Heart right ventricle (tissue), 16 donors: ENCODE measurements around the gene VSTM5. TPM values are rescaled to one million over a fixed set of nuclear protein-coding genes. Genes with fewer than 3 reads are reported as not detected.
A peak's percentile ranks its signal among the peaks of the same experiment; 100 is the strongest.

Experiments
- ATAC-seq, 8 donors: fragments of 200-7000 bp; cut with Tn5 transposase; one replicate each; pipeline ENCODE4 v1.9.1; 2020; ENCODE audit warnings: mild to moderate bottlenecking in 8 of 8, moderate library complexity in 8 of 8, moderate number of reproducible peaks in 1 of 8
- DNase-seq, 2 donors: peaks; one replicate each; pipeline ENCODE4 v3.0.0-alpha.2; 2020
- H3K27ac ChIP-seq, 10 donors: fragments of 200-600 bp; sonication (generic) in 2 of 10; one replicate each; pipeline versions ENCODE4 v1.5.0 to v1.8.0; 2020 to 2022; ENCODE audit warnings: mild to moderate bottlenecking in 3 of 10
- H3K27me3 ChIP-seq, 7 donors: fragments of 200-600 bp; one replicate each; pipeline ENCODE4 v1.8.0; 2021 to 2022; ENCODE audit warnings: mild to moderate bottlenecking in 2 of 7
- H3K36me3 ChIP-seq, 9 donors: fragments of 200-600 bp; sonication (generic) in 1 of 9; one replicate each; pipeline versions ENCODE4 v1.5.0 to v1.8.0; 2020 to 2022; ENCODE audit warnings: mild to moderate bottlenecking in 2 of 9
- H3K4me1 ChIP-seq, 9 donors: fragments of 200-600 bp; sonication (generic) in 1 of 9; one replicate each; pipeline versions ENCODE4 v1.5.0 to v1.8.0; 2020 to 2022; ENCODE audit warnings: mild to moderate bottlenecking in 4 of 9
- H3K4me3 ChIP-seq, 10 donors: fragments of 200-600 bp; sonication (generic) in 2 of 10; one replicate each; pipeline versions ENCODE4 v1.5.0 to v1.8.0; 2020 to 2022; ENCODE audit warnings: mild to moderate bottlenecking in 7 of 10, moderate library complexity in 2 of 10
- H3K9me3 ChIP-seq, 11 donors: fragments of 200-600 bp in 10 of 11; sonication (generic) in 2 of 11; one replicate each; pipeline versions ENCODE4 v1.5.0 to v1.8.0; 2013 to 2022; ENCODE audit warnings: mild to moderate bottlenecking in 2 of 11, control low read depth in 1 of 11, moderate library complexity in 1 of 11
- WGBS, 2 donors: extraction: QIAGEN DNeasy Blood & Tissue Kit; methylation state at CpG; one replicate each; pipeline ENCODE4 v1.1.7; 2013; ENCODE audit warnings: inconsistent platforms in 1 of 2; 5-methylcytosine and 5-hydroxymethylcytosine counted together
- intact Hi-C, 10 donors: fragments of 100-400 bp; cut with DNase I; formaldehyde crosslinking; loops; one replicate each; pipeline versions ENCODE4 v1.11.1 to v1.14.2; 2022
- polyA plus RNA-seq, 2 donors: library from polyadenylated mRNA; stranded (reverse); fragments of 200-250 nt; gene quantifications; one replicate each; pipeline ENCODE4 v1.2.3, GENCODE V29; 2013
- total RNA-seq, 10 donors: library from RNA; stranded (reverse); fragmentation: NEBNext Ultra II Directional in 3 of 10; extraction: Animal tissue kit (Norgen Biotek cat#: 25700) in 3 of 10; gene quantifications; one replicate each; pipeline versions ENCODE4 v1.2.1 to v1.2.4, GENCODE V29; 2021 to 2023
- TF ChIP-seq, protein P1 (sequence below), 9 donors: fragments of 200-600 bp; sonication (generic) in 2 of 9; IDR thresholded peaks; one replicate each; pipeline versions ENCODE4 v1.5.0 to v1.8.0; 2021 to 2022; ENCODE audit warnings: antibody characterized with exemption in 9 of 9, mild to moderate bottlenecking in 5 of 9, moderate library complexity in 1 of 9
- donor health status: Arrhythmogenic right ventricular cardiomyopathy.
- donor health status: ischemic (EF 13 %, LVEDD 7.1; RV severe dilation, severe dysfunction).
- donor health status: healthy with polysubstance abuse.
- donor health status: DM: no; HTN: yes; CAD: no.
- donor health status: DM: no; HTN: no; CAD: no.
- donor health status: ischemic (EF 25% LVEDD 6.9; RV normal size, moderate dysfunction).
- donor health status: ischemic (EF 25% LVEDD 5.7; RV mildly dilated, moderate dysfunction).
- donor health status: healthy.
- donor health status: DM: yes; HTN: yes; CAD: no.
- donor health status: Ischemic cardiomyopathy.
- donor health status: ischemic (EF 35%, LVEDD 5.7; RV mildly dilated, moderate dysfunction).
- donor health status: nonischemic (EF 11% LVEDD 7.7; RV severe dilation, severe dysfunction).
- donor health status: DM: yes; HTN: yes; CAD: no.
- donor health status: PGD.
- donor health status: ischemic (EF 29% LVEDD 5.4; RV normal size, mild dysfunction).
- donor health status: nonischemic (EF 23%, LVEDD 6.1; RV moderate dilation, normal function).

Gene VSTM5
- total and polyA plus RNA-seq, 12 donors = 0.06 to 0.37 (median 0.20) TPM; not detected in 5

DNA sequence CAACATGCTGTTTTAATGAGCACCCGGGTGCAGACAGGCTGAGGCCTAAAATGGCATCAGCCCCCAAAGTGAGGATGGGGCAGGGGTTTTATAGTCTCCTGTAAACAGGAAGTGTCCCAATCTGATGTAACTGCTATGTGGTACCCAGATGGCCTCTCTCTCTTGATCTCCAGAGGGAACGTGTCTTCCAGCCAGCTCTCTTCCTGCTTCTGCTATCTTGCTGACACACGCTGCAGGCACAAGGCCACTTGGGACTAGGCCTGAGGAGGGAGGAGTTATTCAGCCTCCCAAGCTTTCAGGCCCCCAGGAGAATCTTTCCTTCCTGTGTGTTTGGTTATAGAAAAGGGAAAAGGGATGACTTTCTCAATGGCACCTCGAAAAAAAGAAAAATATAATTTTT is 11.4 kb upstream of the VSTM5 start:
- H3K36me3 ChIP-seq = no peaks in the 10 kb centered on the region
- DNase-seq = peak; percentile 47
- WGBS, 2 donors = 42 to 46% methylated on average over 4 of the region's 4 CpGs

DNA sequence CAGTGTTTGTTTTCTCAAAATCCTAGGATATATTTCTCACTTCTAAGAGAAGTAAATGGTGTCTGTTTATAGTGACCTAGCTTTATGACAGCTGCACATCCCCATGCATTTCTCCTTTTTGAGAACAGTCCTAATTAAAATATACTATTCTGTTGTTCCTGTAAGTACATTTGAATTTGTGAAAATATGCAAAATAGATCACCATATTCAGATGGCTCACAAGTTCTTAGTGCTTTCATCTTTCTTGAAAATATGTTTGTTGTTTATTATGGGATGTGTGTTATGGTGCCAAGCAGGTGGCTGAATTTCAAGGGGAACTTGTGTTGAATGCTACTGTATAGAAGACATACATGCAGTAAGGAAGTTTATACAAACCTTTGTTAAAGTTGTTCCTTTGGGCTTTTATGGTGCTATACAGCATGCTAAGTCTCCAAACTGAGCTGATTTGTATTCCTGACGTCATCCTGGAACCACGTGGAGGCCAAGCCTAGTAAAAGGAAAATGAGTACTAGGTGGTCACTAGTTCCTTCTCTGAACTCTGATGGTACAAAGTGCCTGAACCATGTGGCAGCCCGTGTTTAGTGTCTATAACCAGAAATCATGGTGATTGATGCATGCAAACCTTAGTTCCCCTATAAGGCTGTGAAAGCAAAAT is 7.8 kb upstream of the VSTM5 start:
- no peaks in the 10 kb centered on the region for H3K9me3 ChIP-seq
- DNase-seq (no peak), ATAC-seq (peak in 2 of 8 donors; percentile 28 to 33)
- H3K27ac ChIP-seq = peak overlapping the region in 2 of 10 donors; percentile 45 to 51
- H3K4me1 ChIP-seq = peaks cover 0 to 28% (median 11%) of the 10 kb centered on the region in 9 donors
- TF ChIP-seq, protein P1, sequence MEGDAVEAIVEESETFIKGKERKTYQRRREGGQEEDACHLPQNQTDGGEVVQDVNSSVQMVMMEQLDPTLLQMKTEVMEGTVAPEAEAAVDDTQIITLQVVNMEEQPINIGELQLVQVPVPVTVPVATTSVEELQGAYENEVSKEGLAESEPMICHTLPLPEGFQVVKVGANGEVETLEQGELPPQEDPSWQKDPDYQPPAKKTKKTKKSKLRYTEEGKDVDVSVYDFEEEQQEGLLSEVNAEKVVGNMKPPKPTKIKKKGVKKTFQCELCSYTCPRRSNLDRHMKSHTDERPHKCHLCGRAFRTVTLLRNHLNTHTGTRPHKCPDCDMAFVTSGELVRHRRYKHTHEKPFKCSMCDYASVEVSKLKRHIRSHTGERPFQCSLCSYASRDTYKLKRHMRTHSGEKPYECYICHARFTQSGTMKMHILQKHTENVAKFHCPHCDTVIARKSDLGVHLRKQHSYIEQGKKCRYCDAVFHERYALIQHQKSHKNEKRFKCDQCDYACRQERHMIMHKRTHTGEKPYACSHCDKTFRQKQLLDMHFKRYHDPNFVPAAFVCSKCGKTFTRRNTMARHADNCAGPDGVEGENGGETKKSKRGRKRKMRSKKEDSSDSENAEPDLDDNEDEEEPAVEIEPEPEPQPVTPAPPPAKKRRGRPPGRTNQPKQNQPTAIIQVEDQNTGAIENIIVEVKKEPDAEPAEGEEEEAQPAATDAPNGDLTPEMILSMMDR (IDR thresholded peaks at IDR 0.05) = no peak
- WGBS, 2 donors = 41 to 46% methylated on average over 3 of the region's 3 CpGs
- H3K4me3 ChIP-seq = no peak overlapping the region
- H3K36me3 ChIP-seq = no peaks in the 10 kb centered on the region
- intact Hi-C loops = no loop called here
- H3K27me3 ChIP-seq = no peaks in the 10 kb centered on the region

More for the DNA sequence above, 11.4 kb upstream of the VSTM5 start:
- Histone ChIP-seq H3K27ac (no peak overlapping the region), H3K27me3 (no peaks in the 10 kb centered on the region), H3K9me3 (no peaks in the 10 kb centered on the region), H3K4me3 (no peak overlapping the region), H3K4me1 (peaks cover 0 to 28% (median 11%) of the 10 kb centered on the region in 9 donors)
- peak in 4 of 8 donors; percentile 58 to 78 (median 69) for ATAC-seq
- intact Hi-C loops = no loop called here
- TF ChIP-seq, protein P1 (IDR thresholded peaks at IDR 0.05) = no peak

GRCh38 chr11:93857413-93858120 is 7.1 kb upstream of the VSTM5 start:
- Histone ChIP-seq H3K4me3 (no peak overlapping the region), H3K4me1 (peaks cover 0 to 28% (median 11%) of the 10 kb centered on the region in 9 donors), H3K36me3 (no peaks in the 10 kb centered on the region), H3K9me3 (no peaks in the 10 kb centered on the region), H3K27ac (peak overlapping the region in 2 of 10 donors; percentile 45 to 51), H3K27me3 (no peaks in the 10 kb centered on the region)
- WGBS, 2 donors = 44 to 48% methylated on average over 3 of the region's 3 CpGs
- ATAC-seq (peak in 6 of 8 donors; percentile 23 to 64 (median 56)), DNase-seq (no peak)
- intact Hi-C loops = no loop called here
- TF ChIP-seq, protein P1 (IDR thresholded peaks at IDR 0.05) = no peak

DNA sequence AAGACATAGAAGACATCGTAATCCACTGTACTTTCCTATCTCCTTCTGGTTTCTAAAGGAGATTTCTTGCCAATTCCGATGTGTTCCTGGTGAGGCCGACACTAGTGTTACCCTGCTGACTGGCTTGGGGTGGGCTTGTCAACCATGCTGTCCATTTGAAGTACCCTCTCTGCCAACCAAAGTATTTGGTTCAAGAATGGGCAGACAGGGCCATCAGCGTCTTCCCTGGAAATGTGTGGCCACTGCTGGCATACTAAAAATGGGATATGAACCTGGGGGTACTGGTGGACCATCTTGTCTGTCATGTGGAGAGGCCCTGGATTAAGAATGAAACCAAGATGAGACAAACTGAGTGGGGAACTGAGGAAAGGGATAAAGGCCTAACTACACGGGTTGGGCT is 1.8 kb upstream of the VSTM5 start:
- intact Hi-C loops = no loop called here
- DNase-seq (no peak), ATAC-seq (no peak)
- H3K4me1 ChIP-seq = peaks cover 0 to 20% (median 3%) of the 10 kb centered on the region in 9 donors
- TF ChIP-seq, protein P1 (IDR thresholded peaks at IDR 0.05) = no peak
- H3K9me3 ChIP-seq = no peaks in the 10 kb centered on the region
- H3K27me3 ChIP-seq = peaks cover 0 to 14% (median 0%) of the 10 kb centered on the region in 7 donors
- no peak overlapping the region for H3K27ac ChIP-seq
- 91 to 98% methylated on average over 5 of the region's 5 CpGs for WGBS, 2 donors
- H3K36me3 ChIP-seq = no peaks in the 10 kb centered on the region
- H3K4me3 ChIP-seq = no peak overlapping the region
